Stimulated activated naive B cell treated with anti-CD40 and anti-IgM and Interleukin-4, amounts not matched to agents 10 μg/mL and 1 μg/mL and 100 μg/mL, for 72 hours (primary cell): ENCODE results near the gene LIN7A.

Experiments used
- ATAC-seq, 2 donors: fragments of 150-1000 bp; cut with Tn5 transposase; replicated peaks; 2 replicates each; pipeline ENCODE4 v1.10.0; 2021; ENCODE audit warnings: moderate library complexity in 1 of 2
- DNase-seq: peaks from one replicate; pipeline ENCODE4 v3.0.0; 2021
- H3K27ac Mint-ChIP-seq: one replicate; pipeline ENCODE4 v1.8.0; 2022; ENCODE audit warnings: mild to moderate bottlenecking, mixed read lengths
- H3K27me3 Mint-ChIP-seq, 2 donors: one replicate each; pipeline ENCODE4 v1.8.0; 2022; ENCODE audit warnings: mixed read lengths in 2 of 2
- H3K36me3 Mint-ChIP-seq, 2 donors: one replicate each; pipeline ENCODE4 v1.8.0; 2022; ENCODE audit warnings: mixed read lengths in 2 of 2, mild to moderate bottlenecking in 1 of 2
- H3K4me1 Mint-ChIP-seq, 2 donors: one replicate each; pipeline ENCODE4 v1.8.0; 2022; ENCODE audit warnings: mixed read lengths in 2 of 2, mild to moderate bottlenecking in 1 of 2
- H3K4me3 Mint-ChIP-seq, 2 donors: one replicate each; pipeline ENCODE4 v1.8.0; 2022; ENCODE audit warnings: mild to moderate bottlenecking in 2 of 2, mixed read lengths in 2 of 2, moderate library complexity in 1 of 2
- H3K9me3 Mint-ChIP-seq, 2 donors: one replicate each; pipeline ENCODE4 v1.8.0; 2022; ENCODE audit warnings: mixed read lengths in 2 of 2, mild to moderate bottlenecking in 1 of 2

The LIN7A gene

GRCh38 chr12:80937391-80938238 is at the start of gene LIN7A:
Gene LIN7A, minus strand, starts transcription at chr12:80937934. Its CDS starts 212 bp downstream, at chr12:80937722.
- ATAC-seq (no peak), DNase-seq (no peak)
- Mint-ChIP-seq H3K27me3 (peaks cover 21 to 34% of the 10 kb centered on the region in 2 donors), H3K4me1 (peaks cover 3 to 8% of the 10 kb centered on the region in 2 donors), H3K27ac (peak within 1 kb of the TSS; percentile 47), H3K9me3 (peaks cover 0 to 2% of the 10 kb centered on the region in 2 donors), H3K4me3 (no peak within 1 kb of the TSS), H3K36me3 (peaks cover 0 to 2% of the 10 kb centered on the region in 2 donors)

GRCh38 chr12:80986224-80986623 is 48.5 kb upstream of the LIN7A start:
- Mint-ChIP-seq H3K27ac (no peak overlapping the region), H3K36me3 (no peaks in the 10 kb centered on the region), H3K27me3 (no peaks in the 10 kb centered on the region), H3K4me3 (no peak overlapping the region), H3K4me1 (no peaks in the 10 kb centered on the region), H3K9me3 (peaks cover 4 to 11% of the 10 kb centered on the region in 2 donors)
- ATAC-seq (no peak), DNase-seq (no peak)

DNA sequence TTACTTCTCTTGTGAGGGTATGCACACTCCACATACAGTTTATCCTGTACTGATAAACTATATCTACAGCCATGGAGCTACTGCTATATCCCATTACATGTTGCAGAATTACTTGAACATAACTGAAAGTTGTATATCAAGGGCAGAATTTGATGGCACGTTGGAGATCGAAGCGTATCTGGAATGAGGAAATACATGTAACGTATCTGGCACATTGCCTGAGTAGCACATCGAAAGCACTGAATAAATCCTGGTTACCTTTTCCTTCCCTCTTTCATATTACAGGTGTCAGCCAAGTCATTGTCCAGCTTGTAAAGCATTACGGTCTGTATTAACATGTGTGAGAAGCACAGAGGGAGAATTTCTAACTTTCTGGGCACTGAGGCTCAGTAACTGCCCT is 42.1 kb upstream of the LIN7A start:
- no peak for DNase-seq
- no peak overlapping the region for H3K4me3 Mint-ChIP-seq
- H3K4me1 Mint-ChIP-seq, result no peaks in the 10 kb centered on the region
- H3K9me3 Mint-ChIP-seq, result peaks cover 0 to 7% of the 10 kb centered on the region in 2 donors
- no peak for ATAC-seq
- H3K27ac Mint-ChIP-seq, result no peak overlapping the region
- H3K27me3 Mint-ChIP-seq, result no peaks in the 10 kb centered on the region
- H3K36me3 Mint-ChIP-seq, result no peaks in the 10 kb centered on the region

DNA sequence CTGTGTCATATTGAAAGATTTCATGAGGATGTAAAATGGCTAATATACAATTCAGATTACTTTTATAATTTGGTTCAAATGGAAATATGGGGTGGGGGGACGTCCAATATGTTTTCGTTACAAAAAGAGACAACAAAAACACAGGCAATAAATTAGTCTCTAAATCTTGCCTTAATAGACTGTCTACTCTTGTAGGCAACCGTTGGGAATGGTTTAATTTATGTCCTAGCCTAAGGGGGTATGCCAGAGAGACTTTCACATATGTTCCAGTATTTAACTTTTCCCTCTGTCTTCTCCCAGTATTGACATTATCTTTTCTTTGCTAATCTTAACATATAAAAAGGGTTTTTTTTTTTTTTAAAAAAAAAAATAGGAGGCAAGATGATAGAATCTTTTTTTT is 41.5 kb upstream of the LIN7A start:
- H3K27ac Mint-ChIP-seq, result no peak overlapping the region
- H3K9me3 Mint-ChIP-seq, result peaks cover 0 to 4% of the 10 kb centered on the region in 2 donors
- no peak for ATAC-seq
- H3K36me3 Mint-ChIP-seq, result no peaks in the 10 kb centered on the region
- no peak overlapping the region for H3K4me3 Mint-ChIP-seq
- H3K27me3 Mint-ChIP-seq, result no peaks in the 10 kb centered on the region
- no peaks in the 10 kb centered on the region for H3K4me1 Mint-ChIP-seq
- DNase-seq, result no peak

- Mint-ChIP-seq H3K27me3 (no peaks in the 10 kb centered on the region), H3K9me3 (peaks cover 0 to 4% of the 10 kb centered on the region in 2 donors), H3K27ac (no peak overlapping the region), H3K36me3 (no peaks in the 10 kb centered on the region), H3K4me3 (no peak overlapping the region), H3K4me1 (no peaks in the 10 kb centered on the region)
- ATAC-seq (no peak), DNase-seq (no peak)
These were observed 39.6 kb upstream of the LIN7A start for GRCh38 chr12:80977346-80977745.

DNA sequence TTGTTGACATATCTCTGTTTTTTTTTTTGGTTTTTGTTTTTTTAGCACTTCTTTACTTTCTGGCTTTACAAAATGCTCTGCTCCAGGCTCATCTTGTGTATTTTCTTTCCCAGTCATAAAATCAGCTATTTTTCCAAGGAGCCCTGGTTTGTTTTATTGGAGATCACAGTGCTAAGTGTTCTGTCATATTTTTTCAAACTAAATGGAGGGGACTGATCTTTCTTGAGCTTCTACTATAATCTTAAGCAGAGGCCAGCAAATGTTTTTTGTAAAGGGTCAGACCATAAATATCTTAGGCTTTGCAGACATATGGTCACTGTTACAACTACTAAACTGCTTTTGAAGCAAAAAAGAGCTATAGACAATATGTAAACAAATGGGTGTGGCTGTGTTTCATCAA is 30.6 kb upstream of the LIN7A start:
- no peak for DNase-seq
- no peaks in the 10 kb centered on the region for H3K9me3 Mint-ChIP-seq
- no peaks in the 10 kb centered on the region for H3K36me3 Mint-ChIP-seq
- no peaks in the 10 kb centered on the region for H3K4me1 Mint-ChIP-seq
- H3K27ac Mint-ChIP-seq, result no peak overlapping the region
- no peaks in the 10 kb centered on the region for H3K27me3 Mint-ChIP-seq
- ATAC-seq, result no peak
- no peak overlapping the region for H3K4me3 Mint-ChIP-seq

- Mint-ChIP-seq H3K9me3 (no peaks in the 10 kb centered on the region), H3K4me1 (no peaks in the 10 kb centered on the region), H3K36me3 (no peaks in the 10 kb centered on the region), H3K4me3 (no peak overlapping the region), H3K27me3 (no peaks in the 10 kb centered on the region), H3K27ac (no peak overlapping the region)
- DNase-seq (no peak), ATAC-seq (no peak)
These were observed 29.8 kb upstream of the LIN7A start for GRCh38 chr12:80967565-80967964.

DNA sequence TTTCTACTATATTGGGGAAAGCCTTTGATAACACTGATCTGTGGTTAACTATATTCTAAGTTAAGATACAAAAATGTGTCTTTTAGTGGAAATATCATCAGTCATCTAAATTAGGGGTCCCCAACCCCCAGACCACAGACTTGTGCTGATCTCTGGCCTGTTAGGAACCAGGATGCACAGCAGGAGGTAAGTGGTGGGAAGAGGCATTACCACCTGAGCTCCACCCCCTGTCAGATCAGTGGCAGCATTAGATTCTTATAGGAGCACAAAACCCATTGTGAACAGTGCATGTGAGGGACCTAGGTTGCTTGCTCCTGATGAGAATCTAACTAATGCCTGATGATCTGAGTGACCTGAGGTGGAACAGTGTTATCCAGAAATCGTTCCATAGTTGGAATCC is 28.3 kb upstream of the LIN7A start:
- H3K9me3 Mint-ChIP-seq, result peaks cover 0 to 2% of the 10 kb centered on the region in 2 donors
- DNase-seq (no peak), ATAC-seq (no peak)
- no peak overlapping the region for H3K4me3 Mint-ChIP-seq
- no peaks in the 10 kb centered on the region for H3K4me1 Mint-ChIP-seq
- no peaks in the 10 kb centered on the region for H3K27me3 Mint-ChIP-seq
- H3K27ac Mint-ChIP-seq, result no peak overlapping the region
- no peaks in the 10 kb centered on the region for H3K36me3 Mint-ChIP-seq

- no peak overlapping the region for H3K4me3 Mint-ChIP-seq
- no peak for ATAC-seq
- no peak overlapping the region for H3K27ac Mint-ChIP-seq
- DNase-seq, result no peak
- no peaks in the 10 kb centered on the region for H3K4me1 Mint-ChIP-seq
- peaks cover 0 to 2% of the 10 kb centered on the region in 2 donors for H3K9me3 Mint-ChIP-seq
- H3K27me3 Mint-ChIP-seq, result no peaks in the 10 kb centered on the region
- no peaks in the 10 kb centered on the region for H3K36me3 Mint-ChIP-seq
These were observed 20.4 kb upstream of the LIN7A start for GRCh38 chr12:80958162-80958561.

DNA sequence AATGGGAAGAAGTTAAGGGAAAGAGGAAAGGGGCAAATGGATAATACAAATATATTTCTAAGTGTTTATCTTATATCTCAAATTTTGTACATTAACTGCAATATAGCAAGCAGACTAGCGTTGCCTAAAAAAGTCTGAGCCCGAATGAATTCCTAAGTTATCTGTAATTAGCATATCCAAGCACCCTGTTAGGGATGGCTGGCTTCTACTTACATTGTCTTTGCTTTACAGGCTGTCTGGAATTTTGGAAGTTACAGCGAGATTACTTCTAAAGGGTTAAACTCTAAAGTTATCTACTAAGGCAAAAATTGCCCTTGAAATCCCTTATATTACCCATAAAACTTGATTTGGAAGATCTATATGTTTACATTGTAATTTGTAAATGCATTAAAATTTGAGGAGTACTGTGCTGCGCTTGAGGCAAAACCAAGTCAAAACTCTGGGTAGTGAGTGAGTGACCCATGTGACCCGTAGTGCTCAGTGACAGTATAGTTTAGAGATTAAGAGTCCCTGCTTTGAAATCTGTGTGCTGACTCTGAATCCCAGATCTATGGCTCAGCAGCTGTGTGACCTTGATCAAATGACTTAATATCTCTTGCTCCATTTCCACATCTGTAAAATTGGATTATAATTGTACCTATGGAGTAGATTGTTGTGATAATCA is 17.3 kb upstream of the LIN7A start:
- no peak overlapping the region for H3K4me3 Mint-ChIP-seq
- H3K4me1 Mint-ChIP-seq, result no peaks in the 10 kb centered on the region
- DNase-seq, result no peak
- H3K27ac Mint-ChIP-seq, result no peak overlapping the region
- H3K27me3 Mint-ChIP-seq, result no peaks in the 10 kb centered on the region
- no peaks in the 10 kb centered on the region for H3K9me3 Mint-ChIP-seq
- H3K36me3 Mint-ChIP-seq, result no peaks in the 10 kb centered on the region
- ATAC-seq, result no peak

DNA sequence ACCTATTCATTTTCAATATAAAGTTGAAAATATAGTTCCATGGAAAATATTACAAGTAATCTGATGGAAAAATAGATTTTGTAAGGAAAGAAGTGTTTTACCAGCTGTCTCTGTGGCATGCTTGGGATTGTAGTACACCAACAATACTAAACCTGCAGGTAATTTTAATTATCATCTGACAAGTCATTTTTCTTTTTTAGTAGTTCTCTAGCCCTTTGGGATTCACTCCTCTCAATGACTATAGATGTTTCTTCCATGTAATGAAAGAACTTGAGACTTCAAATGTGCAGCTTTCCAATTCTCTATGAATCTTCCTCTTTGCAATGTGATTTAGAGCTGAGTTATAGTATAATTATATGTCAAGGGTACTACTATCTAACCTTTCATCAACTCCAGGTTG is 14.7 kb upstream of the LIN7A start:
- Mint-ChIP-seq H3K27ac (no peak overlapping the region), H3K27me3 (no peaks in the 10 kb centered on the region), H3K4me1 (no peaks in the 10 kb centered on the region), H3K36me3 (no peaks in the 10 kb centered on the region), H3K4me3 (no peak overlapping the region), H3K9me3 (no peaks in the 10 kb centered on the region)
- DNase-seq (no peak), ATAC-seq (no peak)

DNA sequence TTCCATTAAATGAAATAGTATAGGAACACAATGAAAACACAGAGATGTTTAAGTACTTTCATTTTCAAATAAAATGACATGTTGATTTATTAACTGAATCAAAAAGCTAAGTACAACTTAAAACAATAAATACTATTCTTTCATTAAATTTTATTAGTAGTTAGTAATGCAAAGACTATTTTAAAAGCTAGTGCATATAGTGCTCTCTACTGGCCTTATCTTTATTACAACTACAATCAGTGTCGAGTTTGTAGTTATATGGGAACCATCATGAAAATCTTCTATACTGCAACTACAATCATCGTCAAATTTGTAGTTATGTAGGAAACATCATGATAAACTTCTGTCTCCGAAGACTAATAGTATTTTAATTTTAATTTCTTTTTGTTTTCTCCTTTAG is 8.9 kb upstream of the LIN7A start:
- Mint-ChIP-seq H3K9me3 (no peaks in the 10 kb centered on the region), H3K36me3 (no peaks in the 10 kb centered on the region), H3K27ac (no peak overlapping the region), H3K27me3 (no peaks in the 10 kb centered on the region), H3K4me3 (no peak overlapping the region), H3K4me1 (no peaks in the 10 kb centered on the region)
- DNase-seq (no peak), ATAC-seq (no peak)

DNA sequence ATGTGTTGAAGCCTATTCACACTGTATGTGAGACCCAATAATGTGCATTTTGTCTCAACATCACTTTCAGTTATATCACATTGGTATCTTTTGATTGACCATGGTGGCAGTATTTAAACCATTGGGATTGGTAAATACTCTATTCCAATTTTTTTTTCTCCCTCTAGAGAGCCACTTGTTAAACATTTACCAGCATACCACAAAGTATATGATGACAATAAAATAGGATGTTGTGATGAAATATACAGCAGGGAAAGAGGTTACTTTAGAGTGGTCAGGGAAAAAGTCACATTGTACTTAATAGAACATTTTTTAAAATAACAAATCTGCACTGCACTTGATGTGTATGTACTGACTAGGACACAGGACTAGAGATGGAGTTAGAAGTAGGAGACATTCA is 5.6 kb upstream of the LIN7A start:
- ATAC-seq, result no peak
- Mint-ChIP-seq H3K9me3 (peaks cover 0 to 2% of the 10 kb centered on the region in 2 donors), H3K4me1 (no peaks in the 10 kb centered on the region), H3K27me3 (peaks cover 5 to 6% of the 10 kb centered on the region in 2 donors), H3K4me3 (no peak overlapping the region), H3K36me3 (no peaks in the 10 kb centered on the region), H3K27ac (no peak overlapping the region)
- no peak for DNase-seq

DNA sequence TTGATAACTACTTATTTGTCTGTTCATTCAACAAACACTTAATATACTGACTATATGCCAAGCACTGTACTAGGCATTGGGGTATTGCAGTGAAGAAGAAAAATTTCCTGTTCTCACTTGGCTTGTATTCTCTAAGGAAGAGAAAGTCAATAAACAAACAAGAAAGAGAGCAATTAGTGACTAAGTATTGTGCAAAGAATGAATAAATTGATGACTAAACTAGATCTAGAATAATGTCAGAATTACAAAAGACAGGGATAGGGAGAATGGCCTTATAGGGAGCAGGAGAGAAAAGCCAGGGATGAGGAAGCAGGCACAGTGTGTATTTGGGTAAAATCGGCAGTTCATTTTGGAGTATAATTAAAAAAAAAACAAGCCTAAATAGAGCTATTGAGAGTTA is 4.2 kb upstream of the LIN7A start:
- Mint-ChIP-seq H3K27me3 (peaks cover 12 to 18% of the 10 kb centered on the region in 2 donors), H3K27ac (no peak overlapping the region), H3K36me3 (peaks cover 0 to 2% of the 10 kb centered on the region in 2 donors), H3K4me3 (no peak overlapping the region), H3K9me3 (peaks cover 0 to 2% of the 10 kb centered on the region in 2 donors), H3K4me1 (peaks cover 2 to 8% of the 10 kb centered on the region in 2 donors)
- no peak for ATAC-seq
- DNase-seq, result no peak
